Endothelial cell of umbilical vein (primary cell): ENCODE results near the gene SLC9A9. TPM values are rescaled to one million over a fixed set of nuclear protein-coding genes. Genes with fewer than 3 reads are reported as not detected.

Experiments
- BruUV-seq: library from RNA; stranded (reverse); fragments of 400-500 nt; replicated peaks from 2 replicates; lab custom pipeline; 2021; lab: Mats Ljungman, UMichigan
- CTCF ChIA-PET: fragments of 300-600, 350-600 bp; sonication (Branson Sonifier 250); formaldehyde crosslinking; loops from one replicate; lab custom pipeline; 2021; ENCODE audit warnings: antibody characterized with exemption, inconsistent platforms; lab: Charles Lee
- POLR2A ChIA-PET: fragments of 300-600, 350-600 bp; sonication (Branson Sonifier 250); formaldehyde crosslinking; loops from one replicate; lab custom pipeline; 2021; ENCODE audit warnings: antibody characterized with exemption, inconsistent platforms; lab: Charles Lee
- DNase-seq: peaks from one replicate; pipeline ENCODE4 v3.0.0-alpha.2; 2011; ENCODE audit warnings: low read depth, low spot score
- FAIRE-seq: peaks from 2 replicates; lab custom pipeline; 2011; peaks lifted over from hg19 to GRCh38; lab: Jason Lieb, UNC
- H2AFZ ChIP-seq: 2 replicates; pipeline ENCODE4 v1.6.0; 2012; ENCODE audit warnings: low read depth, low read length, control low read depth, inconsistent platforms
- H3K27ac ChIP-seq: 2 replicates; pipeline ENCODE4 v1.5.1; 2011; ENCODE audit warnings: low read depth, mild to moderate bottlenecking, control low read depth, low read length, moderate library complexity; ENCODE audit not compliant: insufficient read depth
- H3K27me3 ChIP-seq, 2 experiments: 2 replicates each; pipeline versions ENCODE4 v1.6.0 to v1.6.1; 2011; ENCODE audit warnings: low read length in 2 of 2, mixed read lengths in 1 of 2; ENCODE audit not compliant: control insufficient read depth in 2 of 2, insufficient read depth in 2 of 2
- H3K36me3 ChIP-seq, 2 experiments: 2 replicates in 1 of 2; 3 replicates in 1 of 2; pipeline ENCODE4 v1.5.1; 2011; ENCODE audit warnings: low read length in 2 of 2, mild to moderate bottlenecking in 1 of 2, moderate library complexity in 1 of 2; ENCODE audit not compliant: control insufficient read depth in 2 of 2, insufficient read depth in 2 of 2; ENCODE audit errors: extremely low read depth in 1 of 2
- H3K4me1 ChIP-seq: 3 replicates; pipeline ENCODE4 v1.5.1; 2011; ENCODE audit warnings: mild to moderate bottlenecking, low read length; ENCODE audit not compliant: control insufficient read depth, insufficient read depth; ENCODE audit errors: extremely low read depth
- H3K4me2 ChIP-seq: 2 replicates; pipeline ENCODE4 v1.6.1; 2011; ENCODE audit warnings: low read length, control low read depth, mixed read lengths; ENCODE audit not compliant: insufficient read depth
- H3K4me3 ChIP-seq, 3 experiments: fragments of 200-600 bp in 1 of 3; sonication (generic), shearing (Covaris generic) in 1 of 3; replicated peaks in 1 of 3; 2 replicates each; pipeline ENCODE4 v1.5.1; 2011 to 2016; ENCODE audit warnings: control low read depth in 3 of 3, low read length in 3 of 3, mild to moderate bottlenecking in 2 of 3, inconsistent platforms in 1 of 3, low read depth in 1 of 3, moderate library complexity in 1 of 3; ENCODE audit not compliant: insufficient read depth in 1 of 3
- H3K79me2 ChIP-seq: 2 replicates; pipeline ENCODE4 v1.6.0; 2012; ENCODE audit warnings: low read length, inconsistent platforms; ENCODE audit not compliant: control insufficient read depth, insufficient read depth
- H3K9ac ChIP-seq: replicated peaks from 2 replicates; pipeline ENCODE3; 2011; ENCODE audit warnings: low read length, control low read depth; ENCODE audit not compliant: insufficient read depth; ENCODE audit errors: extremely low read depth
- H3K9me1 ChIP-seq: replicated peaks from 3 replicates; pipeline ENCODE4 v1.6.0; 2011; ENCODE audit warnings: mild to moderate bottlenecking, low read length; ENCODE audit not compliant: control insufficient read depth, insufficient read depth; ENCODE audit errors: extremely low read depth
- H3K9me3 ChIP-seq: replicated peaks from 2 replicates; pipeline ENCODE4 v1.5.1; 2012; ENCODE audit warnings: low read length, inconsistent platforms; ENCODE audit not compliant: control insufficient read depth, insufficient read depth
- H4K20me1 ChIP-seq: replicated peaks from 2 replicates; pipeline ENCODE3; 2011; ENCODE audit warnings: mild to moderate bottlenecking, low read length; ENCODE audit not compliant: control insufficient read depth, insufficient read depth; ENCODE audit errors: extremely low read depth
- EZH2 ChIP-seq: IDR thresholded peaks from 2 replicates; pipeline ENCODE4 v1.6.1; 2012; ENCODE audit warnings: borderline replicate concordance, low read depth, mild to moderate bottlenecking, moderate library complexity, low read length, inconsistent platforms; ENCODE audit not compliant: severe bottlenecking
- FOS ChIP-seq: IDR thresholded peaks from 2 replicates; pipeline ENCODE4 v1.6.1; 2011; ENCODE audit warnings: mild to moderate bottlenecking, low read length, moderate library complexity, borderline replicate concordance; ENCODE audit not compliant: insufficient read depth
- GATA2 ChIP-seq: IDR thresholded peaks from 2 replicates; pipeline ENCODE4 v1.7.0; 2011; ENCODE audit warnings: low read depth, mild to moderate bottlenecking, moderate library complexity, mixed read lengths, low read length; ENCODE audit not compliant: insufficient read length, insufficient read depth
- JUN ChIP-seq: IDR thresholded peaks from 2 replicates; pipeline ENCODE4 v1.6.1; 2011; ENCODE audit warnings: borderline replicate concordance, low read depth; ENCODE audit not compliant: insufficient read length, insufficient read depth
- MYC ChIP-seq: IDR thresholded peaks from one replicate; pipeline ENCODE4 v1.6.1; 2011; ENCODE audit warnings: mild to moderate bottlenecking, low read depth, low read length
- POLR2A ChIP-seq: IDR thresholded peaks from 2 replicates; pipeline ENCODE4 v1.6.1; 2012; ENCODE audit warnings: low read depth, mild to moderate bottlenecking, control low read depth, low read length
- POLR2AphosphoS5 ChIP-seq: IDR thresholded peaks from 2 replicates; pipeline ENCODE4 v1.6.1; 2012; ENCODE audit warnings: low read depth, mild to moderate bottlenecking, control low read depth, low read length, moderate library complexity; ENCODE audit not compliant: insufficient read depth
- dilution Hi-C: fragments of 300-500 bp; cut with MboI; formaldehyde crosslinking; loops from one replicate; pipeline ENCODE4 v1.15.0; 2019; ENCODE audit warnings: low sequenced_read_pairs; ENCODE audit not compliant: extremely low pct_ligation_motif_present
- intact Hi-C: fragments of 100-400 bp; cut with micrococcal nuclease; formaldehyde crosslinking; loops from one replicate; pipeline ENCODE4 v1.10.0; 2022
- polyA plus RNA-seq, 4 experiments: library from polyadenylated mRNA; depleted of rRNA in 3 of 4; stranded (reverse) in 3 of 4; unstranded in 1 of 4; fragments of >200 nt; gene quantifications; 2 replicates each; pipeline versions ENCODE4 v1.2.1 to v1.2.3, GENCODE V29; 2011 to 2012; ENCODE audit warnings: missing spikeins in 1 of 4
- total RNA-seq: library from RNA; stranded (reverse); gene quantifications from 2 replicates; pipeline ENCODE4 v1.2.3, GENCODE V29; 2021
- TF ChIP-seq, protein P1 (sequence below): IDR thresholded peaks from 2 replicates; pipeline ENCODE4 v1.6.1; 2011; ENCODE audit not compliant: insufficient read depth, insufficient read length
- TF ChIP-seq, protein P2 (sequence below), 2 donors: IDR thresholded peaks; 1 replicate in 1 of 2; 2 replicates in 1 of 2; pipeline ENCODE4 v1.5.1; 2011; ENCODE audit warnings: low read length in 2 of 2, mild to moderate bottlenecking in 2 of 2, moderate library complexity in 2 of 2, control low read depth in 1 of 2, inconsistent platforms in 1 of 2, low read depth in 1 of 2; ENCODE audit not compliant: insufficient read depth in 1 of 2; ENCODE audit errors: extremely low read depth in 1 of 2

Gene SLC9A9
- total and polyA plus RNA-seq, 2 donors (not counting 3 experiments of a cell fraction or from before 2014, with no cell fraction given), result 1.5 to 1.8 TPM

DNA sequence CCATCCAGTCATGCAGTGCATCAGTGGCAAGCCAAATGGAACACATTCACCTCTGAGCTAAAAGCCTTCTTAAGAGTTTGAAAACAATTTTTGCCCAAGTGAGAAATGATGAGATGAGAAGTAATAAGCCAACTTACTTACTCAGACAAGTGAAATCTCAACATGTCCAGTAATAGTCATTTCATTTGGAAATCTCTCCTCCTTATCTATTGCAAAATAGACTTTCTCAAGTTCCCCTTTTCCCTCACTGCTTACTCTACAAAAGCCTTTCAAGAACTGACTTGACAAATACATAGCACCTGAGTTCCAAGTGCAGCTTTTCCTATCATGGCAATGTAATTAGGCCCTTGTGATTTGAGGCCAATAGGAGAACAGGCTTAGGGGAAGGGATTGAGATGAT lies 282.3 kb downstream of the SLC9A9 start:
- Histone ChIP-seq H2AFZ (no peak overlapping the region), H3K9me1 (no peaks in the 10 kb centered on the region), H3K79me2 (no peaks in the 10 kb centered on the region), H3K27ac (no peak overlapping the region), H4K20me1 (no peaks in the 10 kb centered on the region), H3K4me1 (peaks cover 10% of the 10 kb centered on the region), H3K4me2 (no peak overlapping the region), H3K9ac (no peak overlapping the region), H3K9me3 (no peaks in the 10 kb centered on the region), H3K4me3 (no peak overlapping the region), H3K27me3 (no peaks in the 10 kb centered on the region), H3K36me3 (no peaks in the 10 kb centered on the region)
- dilution Hi-C loops, result no loop called here
- FAIRE-seq (no peak), DNase-seq (no peak)
- ChIA-PET POLR2A (no interaction called here), CTCF (interaction anchor here (0.6 kb wide), 1 partner anchor 78 kb away, joined by 3 read pairs; no protein-coding TSS in a partner anchor)
- no TSS peak for BruUV-seq
- no peak for TF ChIP-seq EZH2
- TF ChIP-seq FOS, result no peak
- no peak for TF ChIP-seq GATA2
- TF ChIP-seq, protein P1, sequence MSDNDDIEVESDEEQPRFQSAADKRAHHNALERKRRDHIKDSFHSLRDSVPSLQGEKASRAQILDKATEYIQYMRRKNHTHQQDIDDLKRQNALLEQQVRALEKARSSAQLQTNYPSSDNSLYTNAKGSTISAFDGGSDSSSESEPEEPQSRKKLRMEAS, result no peak
- TF ChIP-seq MYC, result no peak
- TF ChIP-seq POLR2A, result no peak
- TF ChIP-seq POLR2AphosphoS5, result no peak
- TF ChIP-seq JUN, result no peak
- TF ChIP-seq, protein P2, sequence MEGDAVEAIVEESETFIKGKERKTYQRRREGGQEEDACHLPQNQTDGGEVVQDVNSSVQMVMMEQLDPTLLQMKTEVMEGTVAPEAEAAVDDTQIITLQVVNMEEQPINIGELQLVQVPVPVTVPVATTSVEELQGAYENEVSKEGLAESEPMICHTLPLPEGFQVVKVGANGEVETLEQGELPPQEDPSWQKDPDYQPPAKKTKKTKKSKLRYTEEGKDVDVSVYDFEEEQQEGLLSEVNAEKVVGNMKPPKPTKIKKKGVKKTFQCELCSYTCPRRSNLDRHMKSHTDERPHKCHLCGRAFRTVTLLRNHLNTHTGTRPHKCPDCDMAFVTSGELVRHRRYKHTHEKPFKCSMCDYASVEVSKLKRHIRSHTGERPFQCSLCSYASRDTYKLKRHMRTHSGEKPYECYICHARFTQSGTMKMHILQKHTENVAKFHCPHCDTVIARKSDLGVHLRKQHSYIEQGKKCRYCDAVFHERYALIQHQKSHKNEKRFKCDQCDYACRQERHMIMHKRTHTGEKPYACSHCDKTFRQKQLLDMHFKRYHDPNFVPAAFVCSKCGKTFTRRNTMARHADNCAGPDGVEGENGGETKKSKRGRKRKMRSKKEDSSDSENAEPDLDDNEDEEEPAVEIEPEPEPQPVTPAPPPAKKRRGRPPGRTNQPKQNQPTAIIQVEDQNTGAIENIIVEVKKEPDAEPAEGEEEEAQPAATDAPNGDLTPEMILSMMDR (IDR thresholded peaks at IDR 0.05; ENCODE audit: extremely low read depth in 1 of 2, insufficient read depth in 1 of 2, low read depth in 1 of 2, low read length in 2 of 2), result no peak
- intact Hi-C loops, result no loop called here
